ENCODE measurements around the gene SIX1.

GRCh38 chr14:60647837-60648248 lies 1.4 kb downstream of the SIX1 start:
- TF ChIP-seq PRDM4 (tag by site-specific recombination; IDR thresholded peaks at IDR 0.05) (no peak), REST (tag by site-specific recombination; IDR thresholded peaks at IDR 0.05) (no peak), ZBTB11 (tag by site-specific recombination; conservative IDR thresholded peaks at IDR 0.05; ENCODE audit: low read depth) (no peak), ZSCAN30 (tag by site-specific recombination; IDR thresholded peaks at IDR 0.05) (no peak), CTCF (tag by site-specific recombination; IDR thresholded peaks at IDR 0.05) (no peak)
